ENCODE results near the gene CDK14.

CDK14 gene

GRCh38 chr7:91085175-91085574, 489.1 kb downstream of the CDK14 start:
- TF ChIP-seq CTCF (IDR thresholded peaks at IDR 0.05), result no peak
- no peak overlapping the region for H3K27ac ChIP-seq
- no peaks in the 10 kb centered on the region for H3K79me2 ChIP-seq
- no peaks in the 10 kb centered on the region for H3K9me3 ChIP-seq (ENCODE audit: control insufficient read depth, low read length)
- H3K9ac ChIP-seq, result no peak overlapping the region
- no peaks in the 10 kb centered on the region for H3K36me3 ChIP-seq (ENCODE audit: control insufficient read depth, insufficient read depth, low read length)
- H3K4me1 ChIP-seq, result no peaks in the 10 kb centered on the region
- H2AFZ ChIP-seq, result no peak overlapping the region
- no peaks in the 10 kb centered on the region for H3K27me3 ChIP-seq (ENCODE audit: control insufficient read depth, insufficient read depth, low read length)
- no peak overlapping the region for H3K4me2 ChIP-seq (ENCODE audit: low read length)
- H3K4me3 ChIP-seq (ENCODE audit: low read depth, low read length), result no peak overlapping the region

GRCh38 chr7:91086200-91086599, 490.1 kb downstream of the CDK14 start:
- no peaks in the 10 kb centered on the region for H3K36me3 ChIP-seq (ENCODE audit: control insufficient read depth, insufficient read depth, low read length)
- no peak overlapping the region for H3K9ac ChIP-seq
- H3K9me3 ChIP-seq (ENCODE audit: control insufficient read depth, low read length), result no peaks in the 10 kb centered on the region
- no peak overlapping the region for H2AFZ ChIP-seq
- no peaks in the 10 kb centered on the region for H3K4me1 ChIP-seq
- no peak overlapping the region for H3K4me3 ChIP-seq (ENCODE audit: low read depth, low read length)
- H3K79me2 ChIP-seq, result no peaks in the 10 kb centered on the region
- no peak overlapping the region for H3K27ac ChIP-seq
- H3K4me2 ChIP-seq (ENCODE audit: low read length), result no peak overlapping the region
- TF ChIP-seq CTCF (IDR thresholded peaks at IDR 0.05), result no peak
- no peaks in the 10 kb centered on the region for H3K27me3 ChIP-seq (ENCODE audit: control insufficient read depth, insufficient read depth, low read length)

GRCh38 chr7:91088156-91088555, 492.0 kb downstream of the CDK14 start:
- Histone ChIP-seq H3K4me1 (no peaks in the 10 kb centered on the region), H3K27ac (no peak overlapping the region), H3K27me3 (ENCODE audit: control insufficient read depth, insufficient read depth, low read length) (no peaks in the 10 kb centered on the region), H3K4me3 (ENCODE audit: low read depth, low read length) (no peak overlapping the region), H3K4me2 (ENCODE audit: low read length) (no peak overlapping the region), H3K36me3 (ENCODE audit: control insufficient read depth, insufficient read depth, low read length) (no peaks in the 10 kb centered on the region), H2AFZ (no peak overlapping the region), H3K9ac (no peak overlapping the region), H3K79me2 (no peaks in the 10 kb centered on the region), H3K9me3 (ENCODE audit: control insufficient read depth, low read length) (no peaks in the 10 kb centered on the region)
- no peak for TF ChIP-seq CTCF (IDR thresholded peaks at IDR 0.05)

- Histone ChIP-seq H2AFZ (no peak overlapping the region), H3K27me3 (ENCODE audit: control insufficient read depth, insufficient read depth, low read length) (no peaks in the 10 kb centered on the region), H3K36me3 (ENCODE audit: control insufficient read depth, insufficient read depth, low read length) (no peaks in the 10 kb centered on the region), H3K4me1 (no peaks in the 10 kb centered on the region), H3K9me3 (ENCODE audit: control insufficient read depth, low read length) (no peaks in the 10 kb centered on the region), H3K79me2 (no peaks in the 10 kb centered on the region), H3K9ac (no peak overlapping the region), H3K4me2 (ENCODE audit: low read length) (no peak overlapping the region), H3K27ac (no peak overlapping the region), H3K4me3 (ENCODE audit: low read depth, low read length) (no peak overlapping the region)
- no peak for TF ChIP-seq CTCF (IDR thresholded peaks at IDR 0.05)
These were observed 492.6 kb downstream of the CDK14 start for GRCh38 chr7:91088691-91089090.

GRCh38 chr7:91089382-91089963, 493.4 kb downstream of the CDK14 start:
- Histone ChIP-seq H2AFZ (peak overlapping the region; percentile 79), H3K4me1 (no peaks in the 10 kb centered on the region), H3K4me2 (ENCODE audit: low read length) (peak overlapping the region; percentile 65), H3K9ac (no peak overlapping the region), H3K27me3 (ENCODE audit: control insufficient read depth, insufficient read depth, low read length) (no peaks in the 10 kb centered on the region), H3K36me3 (ENCODE audit: control insufficient read depth, insufficient read depth, low read length) (no peaks in the 10 kb centered on the region), H3K79me2 (no peaks in the 10 kb centered on the region), H3K9me3 (ENCODE audit: control insufficient read depth, low read length) (no peaks in the 10 kb centered on the region), H3K27ac (no peak overlapping the region), H3K4me3 (ENCODE audit: low read depth, low read length) (peak overlapping the region; percentile 33)
- peak; percentile 79 for TF ChIP-seq CTCF (IDR thresholded peaks at IDR 0.05)
